Measurements from ENCODE around the gene CNKSR3. TPM values are rescaled to one million over a fixed set of nuclear protein-coding genes. Genes with fewer than 3 reads are reported as not detected.

Gene CNKSR3
- total RNA-seq, 1 experiment from 2014 or later: 5.6 TPM

- Histone ChIP-seq H3K79me1 (ENCODE audit: insufficient read depth, low read depth, low read length, poor library complexity, severe bottlenecking) (no peaks in the 10 kb centered on the region), H2BK5ac (ENCODE audit: insufficient read length, low read length) (no peak overlapping the region), H3K23ac (ENCODE audit: insufficient read length, low read depth, low read length) (no peak overlapping the region), H3K18ac (ENCODE audit: insufficient read length, low read depth, low read length) (no peak overlapping the region), H3K27ac (ENCODE audit: insufficient read length, low read depth, low read length) (no peak overlapping the region), H4K20me1 (ENCODE audit: control insufficient read depth, insufficient read depth, insufficient read length) (no peaks in the 10 kb centered on the region), H3K9ac (ENCODE audit: extremely low read depth, insufficient read length, low read length) (no peak overlapping the region), H2AFZ (ENCODE audit: low read length) (no peak overlapping the region), H2BK12ac (ENCODE audit: insufficient read length, low read depth, low read length) (no peak overlapping the region), H3K4ac (ENCODE audit: low read depth, low read length) (no peak overlapping the region), H4K8ac (replicated peaks; ENCODE audit: insufficient read length, low read depth, low read length) (no peak overlapping the region), H4K5ac (ENCODE audit: insufficient read length, low read depth, low read length) (no peak overlapping the region), H3T11ph (ENCODE audit: low read length) (no peak overlapping the region), H3K14ac (ENCODE audit: insufficient read depth, low read length) (no peak overlapping the region), H3K23me2 (ENCODE audit: insufficient read length, low read depth, low read length, poor library complexity, severe bottlenecking) (no peaks in the 10 kb centered on the region), H3K27me3 (ENCODE audit: insufficient read depth, low read length) (no peaks in the 10 kb centered on the region), H3K56ac (ENCODE audit: insufficient read length, low read depth, low read length) (no peak overlapping the region), H3K4me1 (ENCODE audit: insufficient read depth, low read length) (peaks cover 4% of the 10 kb centered on the region; the same call in 1 of the 2 replicates), H4K91ac (ENCODE audit: insufficient read length, low read depth, low read length) (no peak overlapping the region), H3K79me2 (ENCODE audit: insufficient read depth, low read length) (no peaks in the 10 kb centered on the region), H2BK15ac (ENCODE audit: low read depth, low read length) (no peak overlapping the region), H2BK120ac (ENCODE audit: low read depth, low read length, poor library complexity, severe bottlenecking) (no peak overlapping the region), H2BK20ac (ENCODE audit: low read depth, low read length, poor library complexity, severe bottlenecking) (no peak overlapping the region), H3K4me2 (ENCODE audit: insufficient read depth, insufficient read length, low read length) (peak overlapping the region; percentile 5), H2AK5ac (ENCODE audit: insufficient read length, low read length) (no peak overlapping the region), H3K9me3 (ENCODE audit: control insufficient read depth, low read depth, low read length) (no peaks in the 10 kb centered on the region)
- no peaks in the 10 kb centered on the region; a peak in 1 of 5 replicates for H3K9me3 Mint-ChIP-seq
- TF ChIP-seq CTCF (conservative IDR thresholded peaks at IDR 0.05): no peak
- no peak overlapping the region for H3K4me3 Mint-ChIP-seq
- peaks cover 6 to 13% of the 10 kb centered on the region in 2 experiments for H3K4me1 Mint-ChIP-seq
- no peaks in the 10 kb centered on the region for H3K36me3 Mint-ChIP-seq (ENCODE audit: insufficient read depth in 1 of 3, low read depth in 3 of 3)
- H3K27me3 Mint-ChIP-seq (ENCODE audit: low read depth): no peaks in the 10 kb centered on the region
- no peak overlapping the region; a peak in 1 of 7 replicates for H3K27ac Mint-ChIP-seq
- WGBS (ENCODE audit: extremely low coverage, insufficient read length, low lambda C conversion rate): no CpG with 5 or more reads among the region's 4 CpGs
- DNase-seq: no peak
These were observed 128.9 kb downstream of the CNKSR3 start for GRCh38 chr6:154381548-154381947.

Measured in H9 (cell line).